GM23338 (cell line): ENCODE measurements around the gene YBX2. TPM values are rescaled to one million over a fixed set of nuclear protein-coding genes. Genes with fewer than 3 reads are reported as not detected.

Experiments
- ATAC-seq: fragments of 200-7000 bp; cut with Tn5 transposase; 3 replicates; pipeline ENCODE4 v1.9.1; 2020
- DNase-seq: peaks from one replicate; pipeline ENCODE4 v3.0.0-alpha.2; 2015; ENCODE audit warnings: low spot score
- H2AFZ ChIP-seq: fragments of 200-600 bp; sonication (generic); 2 replicates; pipeline ENCODE4 v1.8.0; 2016; ENCODE audit warnings: antibody characterized with exemption, mild to moderate bottlenecking, moderate library complexity
- H3F3A ChIP-seq: fragments of 200-600 bp; sonication (generic); replicated peaks from 2 replicates; pipeline ENCODE4 v1.8.0; 2017; ENCODE audit warnings: antibody characterized with exemption, mixed run types, low read depth
- H3K27ac ChIP-seq: fragments of 200-600 bp; sonication (generic); 2 replicates; pipeline ENCODE4 v1.6.1; 2016; ENCODE audit warnings: low read depth
- H3K27me3 ChIP-seq: fragments of 200-600 bp; sonication (generic); 2 replicates; pipeline ENCODE4 v1.8.0; 2016; ENCODE audit warnings: mild to moderate bottlenecking, mixed run types, moderate library complexity; ENCODE audit not compliant: insufficient read depth
- H3K36me3 ChIP-seq: fragments of 200-600 bp; sonication (generic); 2 replicates; pipeline ENCODE4 v1.8.0; 2016; ENCODE audit warnings: mild to moderate bottlenecking; ENCODE audit not compliant: insufficient read depth
- H3K4me1 ChIP-seq: fragments of 200-600 bp; sonication (generic); 2 replicates; pipeline ENCODE4 v1.8.0; 2016; ENCODE audit warnings: mild to moderate bottlenecking, moderate library complexity; ENCODE audit not compliant: insufficient read depth
- H3K4me2 ChIP-seq: fragments of 200-600 bp; sonication (generic); 2 replicates; pipeline ENCODE4 v1.7.1; 2017; ENCODE audit warnings: mixed run types
- H3K4me3 ChIP-seq: fragments of 200-600 bp; sonication (generic); 2 replicates; pipeline ENCODE4 v1.6.1; 2016; ENCODE audit warnings: mixed run types
- H3K79me2 ChIP-seq: fragments of 200-600 bp; sonication (generic); replicated peaks from 2 replicates; pipeline ENCODE4 v1.8.0; 2017; ENCODE audit warnings: mild to moderate bottlenecking; ENCODE audit not compliant: insufficient read depth
- H3K9me2 ChIP-seq: fragments of 200-600 bp; sonication (generic); 2 replicates; pipeline ENCODE4 v1.8.0; 2017; ENCODE audit not compliant: insufficient read depth
- H4K20me1 ChIP-seq: fragments of 200-600 bp; sonication (generic); replicated peaks from 2 replicates; pipeline ENCODE4 v1.8.0; 2017; ENCODE audit warnings: mild to moderate bottlenecking; ENCODE audit not compliant: insufficient read depth
- H3K27ac Mint-ChIP-seq: 2 replicates; pipeline ENCODE4 v1.8.0; 2020; ENCODE audit warnings: inconsistent platforms, mild to moderate bottlenecking, moderate library complexity, mixed read lengths
- H3K27me3 Mint-ChIP-seq: 3 replicates; pipeline ENCODE4 v1.8.0; 2022; ENCODE audit warnings: low read depth, mild to moderate bottlenecking, moderate library complexity, mixed read lengths, inconsistent platforms; ENCODE audit not compliant: insufficient read depth, poor library complexity
- H3K36me3 Mint-ChIP-seq: 3 replicates; pipeline ENCODE4 v1.8.0; 2021; ENCODE audit warnings: low read depth, mild to moderate bottlenecking, inconsistent platforms, moderate library complexity, mixed read lengths
- H3K4me1 Mint-ChIP-seq: 3 replicates; pipeline ENCODE4 v1.8.0; 2020; ENCODE audit warnings: mild to moderate bottlenecking, inconsistent platforms, mixed read lengths
- H3K4me3 Mint-ChIP-seq: 3 replicates; pipeline ENCODE4 v1.8.0; 2021; ENCODE audit warnings: moderate library complexity, mild to moderate bottlenecking, inconsistent platforms, mixed read lengths
- H3K9me3 Mint-ChIP-seq: 3 replicates; pipeline ENCODE4 v1.8.0; 2020; ENCODE audit warnings: moderate library complexity, mild to moderate bottlenecking, inconsistent platforms, mixed read lengths
- CREB1 ChIP-seq: fragments of 250-450 bp; sonication (Bioruptor Pico); IDR thresholded peaks from 2 replicates; pipeline ENCODE4 v1.5.0; 2020; ENCODE audit warnings: low read depth, mild to moderate bottlenecking, moderate library complexity
- JUNB ChIP-seq: IDR thresholded peaks from one replicate; pipeline ENCODE4 v1.6.1; 2016; ENCODE audit warnings: antibody characterized with exemption; ENCODE audit not compliant: unreplicated experiment
- POLR2AphosphoS5 ChIP-seq: IDR thresholded peaks from 2 replicates; pipeline ENCODE4 v1.6.1; 2016; ENCODE audit warnings: antibody characterized with exemption, low read depth
- STAT1 ChIP-seq: IDR thresholded peaks from one replicate; pipeline ENCODE4 v1.6.1; 2016; ENCODE audit warnings: antibody characterized with exemption; ENCODE audit not compliant: unreplicated experiment
- polyA plus RNA-seq: library from polyadenylated mRNA; unstranded; fragments of >200 nt; fragmentation: Nextera tagmentation; extraction: Ambion mirVana; gene quantifications from 2 replicates; pipeline ENCODE4 v1.2.1, GENCODE V29; 2016
- total RNA-seq: library from RNA; depleted of rRNA; stranded (reverse); fragments of >200 nt; shearing (Covaris generic); gene quantifications from 2 replicates; pipeline ENCODE4 v1.2.3, GENCODE V29; 2014
- TF ChIP-seq, protein P1 (sequence below): fragments of 250-450 bp; sonication (Bioruptor Pico); IDR thresholded peaks from 2 replicates; pipeline ENCODE4 v1.5.0; 2020; ENCODE audit warnings: mild to moderate bottlenecking, moderate library complexity
- TF ChIP-seq, protein P2 (sequence below): IDR thresholded peaks from one replicate; pipeline ENCODE4 v1.6.1; 2018; ENCODE audit warnings: antibody characterized with exemption; ENCODE audit not compliant: unreplicated experiment
- TF ChIP-seq, protein P3 (sequence below): IDR thresholded peaks from 2 replicates; pipeline ENCODE4 v1.6.1; 2016; ENCODE audit warnings: antibody characterized with exemption
- TF ChIP-seq, protein P4 (sequence below), 2 experiments: fragments of 200-600 bp in 1 of 2; sonication (generic) in 1 of 2; conservative IDR thresholded peaks; 2 replicates each; pipeline versions ENCODE4 v1.5.1 to v1.6.1; 2016 to 2017; ENCODE audit warnings: antibody characterized with exemption in 2 of 2, low read depth in 2 of 2, mild to moderate bottlenecking in 2 of 2, moderate library complexity in 1 of 2

The YBX2 gene
- total and polyA plus RNA-seq, 2 experiments from 2014 or later = 22.5 to 36.5 TPM

DNA sequence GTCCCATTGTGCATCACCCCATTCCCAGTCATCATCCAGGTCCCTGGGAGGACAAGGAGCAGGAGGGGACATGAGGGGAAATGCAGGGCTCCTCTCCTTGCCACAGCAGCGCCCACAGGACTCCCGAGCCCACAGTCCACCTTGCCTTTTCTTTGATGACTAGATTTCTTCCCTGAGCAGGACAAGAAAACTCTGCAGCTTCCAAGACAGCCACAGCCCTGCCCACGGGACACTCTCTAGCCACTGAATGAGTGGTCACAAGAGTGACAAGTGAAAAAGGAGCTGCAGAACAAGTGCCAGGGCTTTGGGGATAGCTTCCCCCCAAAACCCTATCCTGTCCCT is 30.0 kb upstream of the YBX2 start:
- no peak overlapping the region for H2AFZ ChIP-seq
- peaks cover 15% of the 10 kb centered on the region; the same call in 1 of the 2 replicates for H3F3A ChIP-seq
- H3K79me2 ChIP-seq = peaks cover 14% of the 10 kb centered on the region
- Mint-ChIP-seq H3K4me3 (no peak overlapping the region), H3K36me3 (peaks cover 61% of the 10 kb centered on the region), H3K27me3 (peaks cover 5% of the 10 kb centered on the region), H3K27ac (no peak overlapping the region), H3K9me3 (no peaks in the 10 kb centered on the region), H3K4me1 (peaks cover 10% of the 10 kb centered on the region)
- no peaks in the 10 kb centered on the region for H3K27me3 ChIP-seq
- no peaks in the 10 kb centered on the region for H4K20me1 ChIP-seq
- no peak for ATAC-seq
- peaks cover 5% of the 10 kb centered on the region; the same call in 1 of the 2 replicates for H3K4me1 ChIP-seq
- no peak overlapping the region for H3K4me2 ChIP-seq
- TF ChIP-seq, protein P1, sequence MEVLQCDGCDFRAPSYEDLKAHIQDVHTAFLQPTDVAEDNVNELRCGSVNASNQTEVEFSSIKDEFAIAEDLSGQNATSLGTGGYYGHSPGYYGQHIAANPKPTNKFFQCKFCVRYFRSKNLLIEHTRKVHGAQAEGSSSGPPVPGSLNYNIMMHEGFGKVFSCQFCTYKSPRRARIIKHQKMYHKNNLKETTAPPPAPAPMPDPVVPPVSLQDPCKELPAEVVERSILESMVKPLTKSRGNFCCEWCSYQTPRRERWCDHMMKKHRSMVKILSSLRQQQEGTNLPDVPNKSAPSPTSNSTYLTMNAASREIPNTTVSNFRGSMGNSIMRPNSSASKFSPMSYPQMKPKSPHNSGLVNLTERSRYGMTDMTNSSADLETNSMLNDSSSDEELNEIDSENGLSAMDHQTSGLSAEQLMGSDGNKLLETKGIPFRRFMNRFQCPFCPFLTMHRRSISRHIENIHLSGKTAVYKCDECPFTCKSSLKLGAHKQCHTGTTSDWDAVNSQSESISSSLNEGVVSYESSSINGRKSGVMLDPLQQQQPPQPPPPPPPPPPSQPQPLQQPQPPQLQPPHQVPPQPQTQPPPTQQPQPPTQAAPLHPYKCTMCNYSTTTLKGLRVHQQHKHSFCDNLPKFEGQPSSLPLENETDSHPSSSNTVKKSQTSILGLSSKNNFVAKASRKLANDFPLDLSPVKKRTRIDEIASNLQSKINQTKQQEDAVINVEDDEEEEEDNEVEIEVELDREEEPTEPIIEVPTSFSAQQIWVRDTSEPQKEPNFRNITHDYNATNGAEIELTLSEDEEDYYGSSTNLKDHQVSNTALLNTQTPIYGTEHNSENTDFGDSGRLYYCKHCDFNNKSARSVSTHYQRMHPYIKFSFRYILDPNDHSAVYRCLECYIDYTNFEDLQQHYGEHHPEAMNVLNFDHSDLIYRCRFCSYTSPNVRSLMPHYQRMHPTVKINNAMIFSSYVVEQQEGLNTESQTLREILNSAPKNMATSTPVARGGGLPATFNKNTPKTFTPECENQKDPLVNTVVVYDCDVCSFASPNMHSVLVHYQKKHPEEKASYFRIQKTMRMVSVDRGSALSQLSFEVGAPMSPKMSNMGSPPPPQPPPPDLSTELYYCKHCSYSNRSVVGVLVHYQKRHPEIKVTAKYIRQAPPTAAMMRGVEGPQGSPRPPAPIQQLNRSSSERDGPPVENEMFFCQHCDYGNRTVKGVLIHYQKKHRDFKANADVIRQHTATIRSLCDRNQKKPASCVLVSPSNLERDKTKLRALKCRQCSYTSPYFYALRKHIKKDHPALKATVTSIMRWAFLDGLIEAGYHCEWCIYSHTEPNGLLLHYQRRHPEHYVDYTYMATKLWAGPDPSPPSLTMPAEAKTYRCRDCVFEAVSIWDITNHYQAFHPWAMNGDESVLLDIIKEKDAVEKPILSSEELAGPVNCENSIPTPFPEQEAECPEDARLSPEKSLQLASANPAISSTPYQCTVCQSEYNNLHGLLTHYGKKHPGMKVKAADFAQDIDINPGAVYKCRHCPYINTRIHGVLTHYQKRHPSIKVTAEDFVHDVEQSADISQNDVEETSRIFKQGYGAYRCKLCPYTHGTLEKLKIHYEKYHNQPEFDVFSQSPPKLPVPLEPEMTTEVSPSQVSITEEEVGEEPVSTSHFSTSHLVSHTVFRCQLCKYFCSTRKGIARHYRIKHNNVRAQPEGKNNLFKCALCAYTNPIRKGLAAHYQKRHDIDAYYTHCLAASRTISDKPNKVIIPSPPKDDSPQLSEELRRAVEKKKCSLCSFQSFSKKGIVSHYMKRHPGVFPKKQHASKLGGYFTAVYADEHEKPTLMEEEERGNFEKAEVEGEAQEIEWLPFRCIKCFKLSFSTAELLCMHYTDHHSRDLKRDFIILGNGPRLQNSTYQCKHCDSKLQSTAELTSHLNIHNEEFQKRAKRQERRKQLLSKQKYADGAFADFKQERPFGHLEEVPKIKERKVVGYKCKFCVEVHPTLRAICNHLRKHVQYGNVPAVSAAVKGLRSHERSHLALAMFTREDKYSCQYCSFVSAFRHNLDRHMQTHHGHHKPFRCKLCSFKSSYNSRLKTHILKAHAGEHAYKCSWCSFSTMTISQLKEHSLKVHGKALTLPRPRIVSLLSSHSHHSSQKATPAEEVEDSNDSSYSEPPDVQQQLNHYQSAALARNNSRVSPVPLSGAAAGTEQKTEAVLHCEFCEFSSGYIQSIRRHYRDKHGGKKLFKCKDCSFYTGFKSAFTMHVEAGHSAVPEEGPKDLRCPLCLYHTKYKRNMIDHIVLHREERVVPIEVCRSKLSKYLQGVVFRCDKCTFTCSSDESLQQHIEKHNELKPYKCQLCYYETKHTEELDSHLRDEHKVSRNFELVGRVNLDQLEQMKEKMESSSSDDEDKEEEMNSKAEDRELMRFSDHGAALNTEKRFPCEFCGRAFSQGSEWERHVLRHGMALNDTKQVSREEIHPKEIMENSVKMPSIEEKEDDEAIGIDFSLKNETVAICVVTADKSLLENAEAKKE (CRISPR knock-in tag) = no peak
- TF ChIP-seq POLR2AphosphoS5 (0 out of 2 replicates have a peak, but pooled peaks have one; percentile 11), STAT1 (no peak)
- DNase-seq = no peak
- no peaks in the 10 kb centered on the region for H3K9me2 ChIP-seq
- H3K4me3 ChIP-seq = no peak overlapping the region
- peaks cover 24% of the 10 kb centered on the region for H3K36me3 ChIP-seq
- H3K27ac ChIP-seq = no peak overlapping the region

DNA sequence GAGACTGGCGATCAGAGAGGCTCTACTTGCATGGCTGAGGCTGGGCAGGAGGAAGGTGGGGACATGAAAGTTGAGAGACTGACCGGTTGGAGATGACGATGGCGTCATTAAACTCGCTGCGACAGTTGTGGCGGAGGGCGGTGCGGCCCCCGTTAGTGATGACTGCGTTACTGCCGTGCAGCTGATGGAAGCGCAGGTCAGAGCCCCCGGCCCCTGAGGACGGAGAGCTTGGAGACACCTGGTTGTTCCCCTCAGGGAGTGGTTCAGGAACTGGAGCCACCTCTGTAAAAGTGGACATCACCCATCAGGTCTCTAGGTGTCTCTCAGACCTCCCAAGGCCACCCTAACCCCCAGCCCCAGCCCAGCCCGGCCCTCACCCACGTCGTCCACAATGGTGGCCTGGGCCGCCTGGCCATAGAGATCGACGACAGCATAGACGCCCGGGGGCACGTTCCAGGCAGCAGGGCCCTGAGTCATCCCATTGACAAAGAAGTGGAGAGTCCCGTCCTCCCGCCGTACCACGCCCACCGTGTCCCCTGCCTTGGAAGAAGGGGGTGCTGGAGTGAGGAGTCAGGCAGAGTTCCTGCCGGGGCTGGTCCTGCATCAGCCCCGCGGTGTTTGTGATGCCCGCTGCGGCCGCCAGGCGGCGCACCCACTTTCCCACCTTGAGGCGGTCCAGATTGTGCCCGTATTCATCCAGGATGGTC is 29.4 kb upstream of the YBX2 start:
- Histone ChIP-seq H3F3A (peaks cover 16% of the 10 kb centered on the region; the same call in 1 of the 2 replicates), H3K4me3 (no peak overlapping the region), H3K4me2 (no peak overlapping the region), H4K20me1 (no peaks in the 10 kb centered on the region), H3K79me2 (peaks cover 14% of the 10 kb centered on the region), H3K36me3 (peaks cover 29% of the 10 kb centered on the region), H3K27ac (no peak overlapping the region), H3K4me1 (peaks cover 5% of the 10 kb centered on the region; the same call in 1 of the 2 replicates), H2AFZ (no peak overlapping the region), H3K9me2 (no peaks in the 10 kb centered on the region), H3K27me3 (no peaks in the 10 kb centered on the region)
- peaks cover 10% of the 10 kb centered on the region for H3K4me1 Mint-ChIP-seq
- peaks cover 3% of the 10 kb centered on the region for H3K27me3 Mint-ChIP-seq
- H3K27ac Mint-ChIP-seq = no peak overlapping the region
- no peak overlapping the region for H3K4me3 Mint-ChIP-seq
- H3K9me3 Mint-ChIP-seq = no peaks in the 10 kb centered on the region
- TF ChIP-seq, protein P2, sequence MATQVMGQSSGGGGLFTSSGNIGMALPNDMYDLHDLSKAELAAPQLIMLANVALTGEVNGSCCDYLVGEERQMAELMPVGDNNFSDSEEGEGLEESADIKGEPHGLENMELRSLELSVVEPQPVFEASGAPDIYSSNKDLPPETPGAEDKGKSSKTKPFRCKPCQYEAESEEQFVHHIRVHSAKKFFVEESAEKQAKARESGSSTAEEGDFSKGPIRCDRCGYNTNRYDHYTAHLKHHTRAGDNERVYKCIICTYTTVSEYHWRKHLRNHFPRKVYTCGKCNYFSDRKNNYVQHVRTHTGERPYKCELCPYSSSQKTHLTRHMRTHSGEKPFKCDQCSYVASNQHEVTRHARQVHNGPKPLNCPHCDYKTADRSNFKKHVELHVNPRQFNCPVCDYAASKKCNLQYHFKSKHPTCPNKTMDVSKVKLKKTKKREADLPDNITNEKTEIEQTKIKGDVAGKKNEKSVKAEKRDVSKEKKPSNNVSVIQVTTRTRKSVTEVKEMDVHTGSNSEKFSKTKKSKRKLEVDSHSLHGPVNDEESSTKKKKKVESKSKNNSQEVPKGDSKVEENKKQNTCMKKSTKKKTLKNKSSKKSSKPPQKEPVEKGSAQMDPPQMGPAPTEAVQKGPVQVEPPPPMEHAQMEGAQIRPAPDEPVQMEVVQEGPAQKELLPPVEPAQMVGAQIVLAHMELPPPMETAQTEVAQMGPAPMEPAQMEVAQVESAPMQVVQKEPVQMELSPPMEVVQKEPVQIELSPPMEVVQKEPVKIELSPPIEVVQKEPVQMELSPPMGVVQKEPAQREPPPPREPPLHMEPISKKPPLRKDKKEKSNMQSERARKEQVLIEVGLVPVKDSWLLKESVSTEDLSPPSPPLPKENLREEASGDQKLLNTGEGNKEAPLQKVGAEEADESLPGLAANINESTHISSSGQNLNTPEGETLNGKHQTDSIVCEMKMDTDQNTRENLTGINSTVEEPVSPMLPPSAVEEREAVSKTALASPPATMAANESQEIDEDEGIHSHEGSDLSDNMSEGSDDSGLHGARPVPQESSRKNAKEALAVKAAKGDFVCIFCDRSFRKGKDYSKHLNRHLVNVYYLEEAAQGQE = no peak
- no peak for TF ChIP-seq CREB1
- TF ChIP-seq STAT1 = no peak
- TF ChIP-seq JUNB = no peak
- TF ChIP-seq, protein P3, sequence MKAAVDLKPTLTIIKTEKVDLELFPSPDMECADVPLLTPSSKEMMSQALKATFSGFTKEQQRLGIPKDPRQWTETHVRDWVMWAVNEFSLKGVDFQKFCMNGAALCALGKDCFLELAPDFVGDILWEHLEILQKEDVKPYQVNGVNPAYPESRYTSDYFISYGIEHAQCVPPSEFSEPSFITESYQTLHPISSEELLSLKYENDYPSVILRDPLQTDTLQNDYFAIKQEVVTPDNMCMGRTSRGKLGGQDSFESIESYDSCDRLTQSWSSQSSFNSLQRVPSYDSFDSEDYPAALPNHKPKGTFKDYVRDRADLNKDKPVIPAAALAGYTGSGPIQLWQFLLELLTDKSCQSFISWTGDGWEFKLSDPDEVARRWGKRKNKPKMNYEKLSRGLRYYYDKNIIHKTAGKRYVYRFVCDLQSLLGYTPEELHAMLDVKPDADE = no peak
- TF ChIP-seq, protein P4, sequence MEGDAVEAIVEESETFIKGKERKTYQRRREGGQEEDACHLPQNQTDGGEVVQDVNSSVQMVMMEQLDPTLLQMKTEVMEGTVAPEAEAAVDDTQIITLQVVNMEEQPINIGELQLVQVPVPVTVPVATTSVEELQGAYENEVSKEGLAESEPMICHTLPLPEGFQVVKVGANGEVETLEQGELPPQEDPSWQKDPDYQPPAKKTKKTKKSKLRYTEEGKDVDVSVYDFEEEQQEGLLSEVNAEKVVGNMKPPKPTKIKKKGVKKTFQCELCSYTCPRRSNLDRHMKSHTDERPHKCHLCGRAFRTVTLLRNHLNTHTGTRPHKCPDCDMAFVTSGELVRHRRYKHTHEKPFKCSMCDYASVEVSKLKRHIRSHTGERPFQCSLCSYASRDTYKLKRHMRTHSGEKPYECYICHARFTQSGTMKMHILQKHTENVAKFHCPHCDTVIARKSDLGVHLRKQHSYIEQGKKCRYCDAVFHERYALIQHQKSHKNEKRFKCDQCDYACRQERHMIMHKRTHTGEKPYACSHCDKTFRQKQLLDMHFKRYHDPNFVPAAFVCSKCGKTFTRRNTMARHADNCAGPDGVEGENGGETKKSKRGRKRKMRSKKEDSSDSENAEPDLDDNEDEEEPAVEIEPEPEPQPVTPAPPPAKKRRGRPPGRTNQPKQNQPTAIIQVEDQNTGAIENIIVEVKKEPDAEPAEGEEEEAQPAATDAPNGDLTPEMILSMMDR (conservative IDR thresholded peaks at IDR 0.05; ENCODE audit: low read depth in 2 of 2) = peak; percentile 87 to 91
- ATAC-seq (peak; percentile 86), DNase-seq (peak; percentile 86)
- H3K36me3 Mint-ChIP-seq = peaks cover 63% of the 10 kb centered on the region
